SU-DHL-6 (cell line): ENCODE measurements around the gene DYNLRB1.

ENCODE experiments used
- H2AFZ ChIP-seq: fragments of 200-600 bp; sonication (generic); 2 replicates; pipeline ENCODE4 v1.6.1; 2014; ENCODE audit warnings: low read depth, mild to moderate bottlenecking, moderate library complexity, mixed read lengths, antibody characterized with exemption, low read length; ENCODE audit not compliant: severe bottlenecking
- H3F3A ChIP-seq: fragments of 200-600 bp; shearing (Covaris generic); 2 replicates; pipeline ENCODE4 v1.6.0; 2016; ENCODE audit warnings: antibody characterized with exemption, mild to moderate bottlenecking; ENCODE audit not compliant: insufficient read depth
- H3K27ac ChIP-seq: fragments of 200-600 bp; sonication (generic); 2 replicates; pipeline ENCODE4 v1.5.1; 2016; ENCODE audit warnings: low read depth, mild to moderate bottlenecking, low read length, moderate library complexity, mixed read lengths
- H3K27me3 ChIP-seq: fragments of 200-600 bp; sonication (generic), shearing (Covaris generic); 2 replicates; pipeline ENCODE4 v1.6.0; 2014; ENCODE audit warnings: mild to moderate bottlenecking, low read length
- H3K36me3 ChIP-seq: fragments of 200-600 bp; sonication (generic); 2 replicates; pipeline ENCODE4 v1.6.1; 2014; ENCODE audit warnings: mild to moderate bottlenecking, low read length, mixed read lengths
- H3K4me2 ChIP-seq: fragments of 300-600, 200-600 bp; shearing (Covaris generic), sonication (generic); 2 replicates; pipeline ENCODE4 v1.6.0; 2014; ENCODE audit warnings: low read length, low read depth, mild to moderate bottlenecking; ENCODE audit not compliant: poor library complexity, severe bottlenecking
- H3K4me3 ChIP-seq: fragments of 200-600 bp; sonication (generic); 2 replicates; pipeline ENCODE4 v1.5.1; 2014; ENCODE audit warnings: antibody characterized with exemption, low read length, mild to moderate bottlenecking, mixed read lengths; ENCODE audit not compliant: insufficient read depth, poor library complexity, severe bottlenecking
- H3K79me2 ChIP-seq: fragments of 200-600 bp; sonication (generic); 2 replicates; pipeline ENCODE4 v1.6.1; 2014; ENCODE audit warnings: mild to moderate bottlenecking, low read length, moderate library complexity; ENCODE audit not compliant: insufficient read depth
- H3K9ac ChIP-seq: fragments of 200-600 bp; sonication (generic); 2 replicates; pipeline ENCODE4 v1.7.0; 2014; ENCODE audit warnings: mild to moderate bottlenecking, low read length
- H3K9me2 ChIP-seq: fragments of 200-600 bp; sonication (generic); replicated peaks from 2 replicates; pipeline ENCODE4 v1.6.1; 2014; ENCODE audit warnings: low read length; ENCODE audit not compliant: insufficient read depth
- H3K9me3 ChIP-seq: fragments of 200-600 bp; sonication (generic); 2 replicates; pipeline ENCODE4 v1.6.1; 2014; ENCODE audit warnings: low read length, mixed read lengths; ENCODE audit not compliant: insufficient read depth
- H4K20me1 ChIP-seq: fragments of 200-600 bp; sonication (generic); 2 replicates; pipeline ENCODE4 v1.6.1; 2014; ENCODE audit warnings: low read depth, mild to moderate bottlenecking, antibody characterized with exemption, low read length, moderate library complexity, mixed read lengths
- CTCF ChIP-seq: fragments of 200-600 bp; sonication (generic); IDR thresholded peaks from one replicate; pipeline ENCODE4 v1.5.1; 2017; ENCODE audit warnings: antibody characterized with exemption, mild to moderate bottlenecking, low read length, moderate library complexity; ENCODE audit not compliant: insufficient read depth, poor library complexity, severe bottlenecking
- EZH2phosphoT487 ChIP-seq: fragments of 200-600 bp; sonication (generic), shearing (Covaris generic); conservative IDR thresholded peaks from 2 replicates; pipeline ENCODE4 v1.6.1; 2018; ENCODE audit warnings: mild to moderate bottlenecking, antibody characterized with exemption, low read length, moderate library complexity, mixed read lengths

DYNLRB1 gene

DNA sequence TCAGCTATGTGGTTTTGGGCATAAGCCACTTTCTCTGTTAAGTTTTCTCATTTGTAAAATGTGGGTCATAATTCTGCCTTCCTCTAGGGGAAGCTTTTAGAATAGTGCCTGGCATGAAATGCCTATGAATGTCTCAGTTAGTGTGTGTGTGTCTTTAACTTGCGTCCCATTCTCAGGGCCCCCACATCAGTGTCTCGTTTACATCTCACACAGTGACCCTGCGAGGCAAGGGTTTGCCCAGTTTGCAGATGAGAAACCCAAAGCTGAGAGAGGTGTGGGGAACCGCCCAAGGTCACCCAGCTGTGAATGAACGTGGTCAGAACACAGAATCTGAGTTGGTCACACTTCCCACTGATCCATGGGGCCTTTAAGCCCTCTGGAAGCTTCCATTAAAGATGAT lies 14.1 kb downstream of the DYNLRB1 start:
- H3K4me3 ChIP-seq, result no peak overlapping the region
- no peaks in the 10 kb centered on the region for H4K20me1 ChIP-seq
- no peaks in the 10 kb centered on the region for H3K9me2 ChIP-seq
- H3F3A ChIP-seq, result no peaks in the 10 kb centered on the region
- no peaks in the 10 kb centered on the region for H3K27me3 ChIP-seq
- H3K79me2 ChIP-seq, result peaks cover 1% of the 10 kb centered on the region; the same call in 1 of the 2 replicates
- no peaks in the 10 kb centered on the region for H3K9me3 ChIP-seq
- no peak overlapping the region for H3K4me2 ChIP-seq
- no peak overlapping the region for H3K27ac ChIP-seq
- no peaks in the 10 kb centered on the region for H3K36me3 ChIP-seq
- H2AFZ ChIP-seq, result no peak overlapping the region
- TF ChIP-seq EZH2phosphoT487, result no peak
- no peak for TF ChIP-seq CTCF
- H3K9ac ChIP-seq, result no peak overlapping the region

- Histone ChIP-seq H3K4me3 (no peak overlapping the region), H2AFZ (no peak overlapping the region), H3K27me3 (no peaks in the 10 kb centered on the region), H3K9me2 (no peaks in the 10 kb centered on the region), H3K79me2 (no peaks in the 10 kb centered on the region), H3K4me2 (no peak overlapping the region), H3F3A (no peaks in the 10 kb centered on the region), H3K27ac (no peak overlapping the region), H3K36me3 (no peaks in the 10 kb centered on the region), H3K9me3 (no peaks in the 10 kb centered on the region), H4K20me1 (no peaks in the 10 kb centered on the region), H3K9ac (no peak overlapping the region)
- TF ChIP-seq EZH2phosphoT487 (no peak), CTCF (no peak)
Measured at GRCh38 chr20:34531608-34532265, 15.5 kb downstream of the DYNLRB1 start.

DNA sequence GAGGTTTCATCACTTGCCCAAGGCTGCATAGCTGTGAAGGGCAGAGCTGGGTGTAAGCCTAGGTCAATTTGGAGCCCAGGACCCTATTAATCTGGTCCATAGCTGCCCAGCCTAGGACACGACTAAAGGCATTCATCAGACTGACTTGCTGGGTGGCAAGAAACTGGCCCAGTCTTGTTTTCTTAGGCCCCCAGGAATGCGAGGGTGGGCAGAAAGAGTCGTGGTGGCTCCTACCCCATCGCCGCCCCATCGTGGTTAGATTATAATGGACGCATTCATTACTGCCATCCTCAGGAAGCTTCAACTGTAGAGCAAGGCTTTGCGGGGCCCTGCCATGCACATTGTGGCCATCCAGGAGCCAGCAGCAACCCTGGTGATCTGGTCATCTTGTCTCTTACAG lies 16.1 kb downstream of the DYNLRB1 start:
- H3K36me3 ChIP-seq, result no peaks in the 10 kb centered on the region
- no peak overlapping the region for H3K4me3 ChIP-seq
- no peaks in the 10 kb centered on the region for H3K9me3 ChIP-seq
- no peaks in the 10 kb centered on the region for H4K20me1 ChIP-seq
- H3K4me2 ChIP-seq, result no peak overlapping the region
- H3F3A ChIP-seq, result no peaks in the 10 kb centered on the region
- no peaks in the 10 kb centered on the region for H3K79me2 ChIP-seq
- H3K9me2 ChIP-seq, result no peaks in the 10 kb centered on the region
- no peaks in the 10 kb centered on the region for H3K27me3 ChIP-seq
- TF ChIP-seq EZH2phosphoT487, result no peak
- TF ChIP-seq CTCF, result no peak
- H3K27ac ChIP-seq, result no peak overlapping the region
- H2AFZ ChIP-seq, result no peak overlapping the region
- H3K9ac ChIP-seq, result no peak overlapping the region
